ENCODE data around the gene RHEBL1. TPM values are rescaled to one million over a fixed set of nuclear protein-coding genes. Genes with fewer than 3 reads are reported as not detected.

RHEBL1 gene
- total RNA-seq, 2 donors from 2014 or later = not detected

- WGBS, 2 donors = 0% methylated on average over 5 to 45 of the region's 70 CpGs
- DNase-seq (peak in 3 of 4 donors; percentile 30 to 38 (median 33)), ATAC-seq (peak; percentile 27)
- H3K27ac ChIP-seq = peak overlapping the region; percentile 84 to 97 (median 95)
- peak overlapping the region; percentile 72 to 87 for H3K4me3 ChIP-seq
- H3K27me3 ChIP-seq = no peaks in the 10 kb centered on the region
- intact Hi-C loops (cut with DNase I) = no loop called here
- no peaks in the 10 kb centered on the region for H3K9me3 ChIP-seq
- H3K4me1 ChIP-seq = peaks cover 48% of the 10 kb centered on the region
- TF ChIP-seq CTCF (IDR thresholded peaks at IDR 0.05) (no peak), POLR2A (IDR thresholded peaks at IDR 0.05) (no peak)
- H3K36me3 ChIP-seq (replicated peaks in 1 of 2; ENCODE audit: insufficient read depth in 1 of 2, low read depth in 2 of 2) = no peaks in the 10 kb centered on the region
These were observed 10.2 kb downstream of the RHEBL1 start for GRCh38 chr12:49059299-49060171.

GRCh38 chr12:49059045-49059298 is 10.8 kb downstream of the RHEBL1 start:
- DNase-seq (no peak), ATAC-seq (no peak)
- H3K36me3 ChIP-seq (replicated peaks in 1 of 2; ENCODE audit: insufficient read depth in 1 of 2, low read depth in 2 of 2) = no peaks in the 10 kb centered on the region
- peak overlapping the region in 3 of 4 donors; percentile 84 to 97 (median 97) for H3K27ac ChIP-seq
- H3K9me3 ChIP-seq = no peaks in the 10 kb centered on the region
- peak overlapping the region; percentile 72 to 87 for H3K4me3 ChIP-seq
- no peak for TF ChIP-seq CTCF (IDR thresholded peaks at IDR 0.05)
- TF ChIP-seq POLR2A (IDR thresholded peaks at IDR 0.05) = no peak
- intact Hi-C loops (cut with DNase I) = no loop called here
- H3K27me3 ChIP-seq = no peaks in the 10 kb centered on the region
- 0% methylated on average over 1 of the region's 1 CpG; no CpG with 5 or more reads in 1 of the 2 donors for WGBS, 2 donors
- peaks cover 54% of the 10 kb centered on the region for H3K4me1 ChIP-seq

- Histone ChIP-seq H3K27me3 (no peaks in the 10 kb centered on the region), H3K9me3 (no peaks in the 10 kb centered on the region), H3K36me3 (replicated peaks in 1 of 2; ENCODE audit: insufficient read depth in 1 of 2, low read depth in 2 of 2) (peaks cover 0 to 4% of the 10 kb centered on the region in 2 donors), H3K27ac (peak overlapping the region in 3 of 4 donors; percentile 84 to 97 (median 97)), H3K4me3 (peak overlapping the region; percentile 72 to 87), H3K4me1 (peaks cover 58% of the 10 kb centered on the region)
- intact Hi-C loops (cut with DNase I) = no loop called here
- 0 to 3% methylated on average over 4 to 5 of the region's 5 CpGs for WGBS, 2 donors
- TF ChIP-seq CTCF (IDR thresholded peaks at IDR 0.05) (no peak), POLR2A (IDR thresholded peaks at IDR 0.05) (no peak)
- ATAC-seq = no peak
- no peak for DNase-seq
These were observed 11.3 kb downstream of the RHEBL1 start for GRCh38 chr12:49058366-49059044.

GRCh38 chr12:49057888-49058287 is 11.9 kb downstream of the RHEBL1 start:
- no peak for DNase-seq
- peak overlapping the region in 1 of 2 donors; percentile 87 for H3K4me3 ChIP-seq
- H3K36me3 ChIP-seq (replicated peaks in 1 of 2; ENCODE audit: insufficient read depth in 1 of 2, low read depth in 2 of 2) = peaks cover 0 to 10% of the 10 kb centered on the region in 2 donors
- H3K27me3 ChIP-seq = no peaks in the 10 kb centered on the region
- intact Hi-C loops (cut with DNase I) = no loop called here
- no peaks in the 10 kb centered on the region for H3K9me3 ChIP-seq
- no peak for TF ChIP-seq CTCF (IDR thresholded peaks at IDR 0.05)
- no peak for TF ChIP-seq POLR2A (IDR thresholded peaks at IDR 0.05)
- 0% methylated on average over 4 of the region's 4 CpGs for WGBS, 2 donors
- H3K27ac ChIP-seq = peak overlapping the region in 3 of 4 donors; percentile 84 to 97 (median 97)
- no peak for ATAC-seq
- H3K4me1 ChIP-seq = peaks cover 58% of the 10 kb centered on the region

All from body of pancreas (tissue), 4 donors.